ENCODE measurements around the gene PRKCH. TPM values are rescaled to one million over a fixed set of nuclear protein-coding genes. Genes with fewer than 3 reads are reported as not detected.
A peak's percentile ranks its signal among the peaks of the same experiment; 100 is the strongest.

PRKCH gene
- total RNA-seq, 1 donor from 2014 or later, result 0.30 TPM

- Mint-ChIP-seq H3K27me3 (ENCODE audit: low read depth) (peaks cover 13% of the 10 kb centered on the region), H3K27ac (ENCODE audit: unreplicated experiment) (no peak overlapping the region), H3K36me3 (ENCODE audit: low read depth) (no peaks in the 10 kb centered on the region)
Observed at GRCh38 chr14:61453103-61453767, 131.9 kb downstream of the PRKCH start.

DNA sequence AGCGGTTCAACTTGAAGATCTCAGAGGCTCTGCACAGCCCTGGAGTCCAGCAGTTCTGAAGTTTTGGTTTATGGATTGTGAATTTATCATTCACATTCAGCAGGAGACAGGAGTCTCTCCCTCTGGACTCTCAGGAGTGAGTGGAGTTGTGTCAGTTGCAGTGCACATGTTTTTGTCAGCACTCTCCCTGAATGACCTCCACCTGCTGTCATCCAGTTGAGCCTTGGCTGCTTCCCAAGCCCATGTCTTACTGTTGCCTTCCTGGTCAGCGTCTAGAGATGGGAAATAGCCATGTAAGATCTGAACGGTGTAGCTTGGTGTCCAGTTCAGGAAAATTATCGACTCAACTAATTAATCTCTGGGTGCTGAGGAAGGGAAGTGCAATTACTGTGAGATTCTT is 133.2 kb downstream of the PRKCH start:
- H3K27ac Mint-ChIP-seq (ENCODE audit: unreplicated experiment), result no peak overlapping the region
- no peak for DNase-seq (ENCODE audit: low read depth, low spot score)
- no peaks in the 10 kb centered on the region for H3K4me1 Mint-ChIP-seq
- no peaks in the 10 kb centered on the region for H3K36me3 Mint-ChIP-seq (ENCODE audit: low read depth)
- peaks cover 10% of the 10 kb centered on the region for H3K27me3 Mint-ChIP-seq (ENCODE audit: low read depth)
- no peak overlapping the region for H3K4me3 Mint-ChIP-seq
- H3K9me3 Mint-ChIP-seq, result no peaks in the 10 kb centered on the region
- no peak for TF ChIP-seq CTCF (conservative IDR thresholded peaks at IDR 0.05)

More at GRCh38 chr14:61453103-61453767, 131.9 kb downstream of the PRKCH start:
- no peak for DNase-seq (ENCODE audit: low read depth, low spot score)
- Mint-ChIP-seq H3K4me3 (no peak overlapping the region), H3K4me1 (no peaks in the 10 kb centered on the region), H3K9me3 (no peaks in the 10 kb centered on the region)
- TF ChIP-seq CTCF (conservative IDR thresholded peaks at IDR 0.05), result no peak

DNA sequence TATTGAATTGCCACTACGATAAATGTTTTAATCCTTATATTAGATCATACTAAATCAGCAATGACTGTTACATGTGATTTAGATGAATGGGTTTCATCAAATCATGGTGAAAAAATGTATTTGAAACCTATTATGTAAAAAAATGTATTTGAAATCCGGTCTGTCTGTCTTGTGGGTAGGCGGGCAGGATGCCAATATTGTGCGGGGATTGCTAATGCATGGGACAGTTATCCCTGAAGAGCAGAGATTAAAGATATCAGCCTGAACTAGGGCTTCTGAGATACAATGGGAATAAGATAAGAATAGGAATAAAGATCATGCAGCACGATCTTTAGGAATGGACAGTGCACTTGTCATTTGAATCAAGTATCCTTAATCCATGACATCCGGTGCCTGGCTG is 134.0 kb downstream of the PRKCH start:
- DNase-seq (ENCODE audit: low read depth, low spot score), result no peak
- H3K9me3 Mint-ChIP-seq, result no peaks in the 10 kb centered on the region
- TF ChIP-seq CTCF (conservative IDR thresholded peaks at IDR 0.05), result no peak
- no peaks in the 10 kb centered on the region for H3K36me3 Mint-ChIP-seq (ENCODE audit: low read depth)
- H3K27me3 Mint-ChIP-seq (ENCODE audit: low read depth), result peaks cover 10% of the 10 kb centered on the region
- H3K4me3 Mint-ChIP-seq, result no peak overlapping the region
- no peak overlapping the region for H3K27ac Mint-ChIP-seq (ENCODE audit: unreplicated experiment)
- no peaks in the 10 kb centered on the region for H3K4me1 Mint-ChIP-seq

GRCh38 chr14:61456720-61457119 is 135.3 kb downstream of the PRKCH start:
- Mint-ChIP-seq H3K9me3 (no peaks in the 10 kb centered on the region), H3K27ac (ENCODE audit: unreplicated experiment) (no peak overlapping the region), H3K36me3 (ENCODE audit: low read depth) (no peaks in the 10 kb centered on the region), H3K27me3 (ENCODE audit: low read depth) (peaks cover 11% of the 10 kb centered on the region), H3K4me3 (no peak overlapping the region), H3K4me1 (no peaks in the 10 kb centered on the region)
- peak; percentile 87 for TF ChIP-seq CTCF (conservative IDR thresholded peaks at IDR 0.05)
- DNase-seq (ENCODE audit: low read depth, low spot score), result peak; percentile 78

DNA sequence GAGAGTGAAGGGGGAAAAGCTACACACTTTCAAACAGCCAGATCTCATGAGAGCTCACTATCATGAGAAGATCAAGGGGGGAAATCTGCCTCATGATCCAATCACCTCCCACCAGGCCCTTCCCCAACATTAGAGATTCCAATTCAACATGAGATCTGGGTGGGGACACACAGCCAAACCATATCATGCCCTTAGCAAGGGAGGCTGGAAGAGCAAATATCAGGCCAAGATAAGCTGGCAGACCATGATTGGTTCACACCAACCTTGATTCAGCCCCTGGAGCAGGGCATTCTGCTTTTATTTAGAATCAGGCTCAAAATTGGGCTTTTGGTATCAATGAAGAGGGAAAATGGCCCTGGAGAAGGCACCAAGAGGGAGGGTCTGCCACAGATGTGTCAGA is 137.4 kb downstream of the PRKCH start:
- Mint-ChIP-seq H3K4me1 (no peaks in the 10 kb centered on the region), H3K27me3 (ENCODE audit: low read depth) (peaks cover 15% of the 10 kb centered on the region), H3K36me3 (ENCODE audit: low read depth) (no peaks in the 10 kb centered on the region), H3K4me3 (no peak overlapping the region), H3K27ac (ENCODE audit: unreplicated experiment) (no peak overlapping the region), H3K9me3 (no peaks in the 10 kb centered on the region)
- no peak for DNase-seq (ENCODE audit: low read depth, low spot score)
- TF ChIP-seq CTCF (conservative IDR thresholded peaks at IDR 0.05), result no peak
